NCI-H128 (cell line): ENCODE results near the gene CCDC13.

ENCODE experiments used
- DNase-seq: peaks from one replicate; lab custom pipeline; 2025; ENCODE audit not compliant: unreplicated experiment; lab: John Stamatoyannopoulos, UW

CCDC13 gene

DNA sequence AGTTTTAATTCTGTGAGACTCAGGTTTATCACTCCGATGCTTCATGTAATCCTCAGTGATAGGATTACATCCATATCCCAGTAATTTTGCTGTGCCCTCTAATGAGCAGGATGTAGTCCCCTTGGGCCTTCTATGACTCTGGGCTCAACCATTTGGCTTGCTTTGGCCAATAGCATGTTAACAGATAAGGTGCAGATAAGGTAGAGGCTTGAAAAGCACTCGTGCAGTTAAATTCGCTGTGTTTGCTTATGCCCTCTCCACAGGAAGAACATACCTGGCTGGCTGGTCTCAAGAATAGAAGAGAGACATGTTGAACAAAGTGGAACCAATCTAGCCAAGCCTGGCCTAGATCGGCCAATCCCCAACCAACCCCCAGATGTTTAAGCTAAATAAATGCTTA is 20.1 kb downstream of the CCDC13 start:
- DNase-seq, result no peak

- DNase-seq, result no peak
These were observed 20.6 kb downstream of the CCDC13 start for GRCh38 chr3:42752441-42752840.

- no peak for DNase-seq
These were observed 21.4 kb downstream of the CCDC13 start for GRCh38 chr3:42751609-42752008.

GRCh38 chr3:42750834-42751233 is 22.2 kb downstream of the CCDC13 start:
- no peak for DNase-seq

DNA sequence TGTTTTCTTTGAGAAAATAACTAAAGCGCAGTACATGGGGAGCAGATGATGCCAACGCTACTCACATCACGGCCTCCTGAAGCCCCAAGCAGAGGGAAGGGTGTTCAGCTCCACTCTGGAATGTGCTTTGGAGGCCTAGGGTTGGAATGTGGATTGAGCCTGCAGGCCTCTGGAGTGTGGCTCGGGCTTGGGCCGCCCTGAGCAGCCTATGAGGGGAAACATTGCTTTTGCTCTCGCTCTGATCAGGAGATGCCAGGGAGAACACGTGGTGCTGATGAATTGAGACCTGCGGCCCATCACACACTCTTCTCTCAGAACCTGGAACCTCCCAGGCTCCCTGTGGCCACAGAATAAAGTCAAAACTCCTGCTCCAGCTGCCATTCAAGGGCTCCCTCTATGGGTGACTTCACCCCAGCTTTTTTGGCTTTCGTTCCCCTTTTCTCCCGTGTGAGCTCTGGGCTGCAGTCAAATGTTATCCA is 23.3 kb downstream of the CCDC13 start:
- no peak for DNase-seq

GRCh38 chr3:42749025-42749752 is 23.9 kb downstream of the CCDC13 start:
- no peak for DNase-seq

- no peak for DNase-seq
These were observed 25.5 kb downstream of the CCDC13 start for GRCh38 chr3:42747581-42747980.

DNA sequence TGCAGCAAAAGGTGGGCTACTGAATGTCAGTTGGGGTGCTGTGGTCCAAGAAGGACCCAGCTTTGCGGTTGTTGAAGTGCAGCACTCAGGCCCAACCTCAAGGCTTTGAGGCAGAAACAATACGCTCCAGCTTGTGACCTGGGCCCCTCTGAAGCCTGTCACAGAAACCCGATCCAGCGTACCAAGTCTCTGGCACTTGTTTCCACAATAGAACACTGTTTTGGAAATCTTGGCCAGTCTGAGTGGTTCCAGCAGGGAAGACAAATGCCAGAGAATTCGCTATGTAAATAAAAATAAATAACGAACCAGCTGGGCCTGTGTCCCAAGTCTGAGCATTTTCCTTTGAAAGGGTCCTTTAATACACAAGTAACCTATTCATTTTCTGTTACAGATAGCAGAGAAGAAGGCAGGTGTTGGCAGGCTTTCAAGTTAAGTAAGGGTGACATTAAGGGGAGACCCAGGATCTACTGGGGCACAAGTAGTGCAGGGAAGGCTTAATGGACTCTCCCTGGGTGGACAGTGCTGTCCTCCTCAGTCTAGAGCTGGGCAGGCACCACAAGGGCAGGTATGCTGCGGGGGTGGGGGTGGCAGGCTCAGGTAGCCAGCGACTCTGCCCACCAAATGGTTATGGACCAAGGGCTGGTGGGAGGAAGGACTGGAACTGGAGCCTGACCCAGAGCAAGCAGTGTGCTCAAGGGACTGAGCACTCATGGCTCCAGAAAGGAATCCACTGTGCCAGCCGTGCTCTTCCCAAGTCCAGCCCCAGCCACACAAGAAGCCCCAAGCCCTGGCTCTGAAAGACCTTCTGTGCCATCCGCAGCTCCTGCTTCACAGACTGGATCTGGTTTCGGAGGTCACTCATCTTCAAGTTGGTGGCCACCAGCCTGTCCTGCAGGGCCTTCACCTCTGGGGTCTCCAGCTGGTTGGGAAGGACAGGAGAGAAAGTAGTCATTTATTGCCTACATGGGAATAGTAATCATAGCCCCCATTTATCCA is 26.3 kb downstream of the CCDC13 start:
- peak; percentile 11 for DNase-seq

- DNase-seq, result no peak
These were observed 27.1 kb downstream of the CCDC13 start for GRCh38 chr3:42745776-42746454.

- no peak for DNase-seq
These were observed 27.7 kb downstream of the CCDC13 start for GRCh38 chr3:42745291-42745745.

DNA sequence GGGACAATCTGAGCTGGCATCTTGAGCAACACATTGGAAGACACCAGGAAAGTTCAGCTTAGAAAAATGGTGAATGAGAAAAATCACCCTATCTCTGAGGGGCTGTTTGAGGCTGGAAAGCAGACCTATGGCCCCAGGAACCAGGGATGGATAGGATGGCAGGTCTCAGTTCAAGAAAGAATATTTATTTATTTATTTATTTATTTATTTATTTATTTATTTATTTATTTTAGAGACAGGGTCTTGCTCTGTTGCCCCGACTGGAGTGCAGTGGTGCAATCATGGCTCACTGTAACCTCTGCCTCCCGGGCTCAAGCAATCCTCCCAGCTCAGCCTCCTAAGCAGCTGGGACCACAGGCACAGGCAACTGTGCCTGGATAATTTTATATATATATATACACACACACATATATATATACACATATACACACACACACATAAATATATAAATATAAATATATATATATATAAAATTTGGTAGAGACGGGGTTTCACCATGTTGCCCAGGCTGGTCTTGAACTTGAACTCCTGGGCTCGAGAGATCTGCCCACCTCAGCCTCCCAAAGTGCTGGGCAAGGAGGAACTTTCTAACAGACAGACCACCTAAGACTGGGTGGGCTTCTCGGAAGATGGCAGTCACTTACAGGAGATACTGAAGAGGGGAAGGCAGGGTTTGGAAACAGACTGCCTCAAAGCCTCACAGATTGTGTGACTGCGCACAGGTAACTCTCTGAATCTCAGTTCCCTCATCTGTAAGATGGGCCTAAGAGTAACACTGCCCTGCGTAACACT is 29.7 kb downstream of the CCDC13 start:
- no peak for DNase-seq

- no peak for DNase-seq
These were observed 30.4 kb downstream of the CCDC13 start for GRCh38 chr3:42742688-42743087.

- no peak for DNase-seq
These were observed 30.8 kb downstream of the CCDC13 start for GRCh38 chr3:42742259-42742658.

DNA sequence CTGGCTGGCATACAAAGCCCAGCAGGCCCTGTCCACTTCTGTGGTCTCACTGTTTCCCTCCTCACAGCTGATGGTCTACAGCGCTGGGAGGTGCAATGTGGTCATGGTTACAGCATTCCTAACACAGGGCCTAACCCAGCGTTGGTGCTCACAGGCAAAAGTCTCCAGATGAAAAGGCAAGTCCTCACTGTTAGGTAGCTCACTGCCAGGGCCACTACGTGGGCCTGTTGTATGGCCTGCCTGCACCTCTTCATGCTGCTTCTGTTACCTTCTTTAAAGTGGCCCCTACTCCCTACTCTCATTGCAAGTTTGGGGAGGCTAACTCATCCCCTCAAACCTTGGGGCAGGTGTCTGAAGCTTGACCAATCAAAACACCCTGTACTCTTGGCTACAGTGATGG is 31.3 kb downstream of the CCDC13 start:
- DNase-seq, result no peak

DNA sequence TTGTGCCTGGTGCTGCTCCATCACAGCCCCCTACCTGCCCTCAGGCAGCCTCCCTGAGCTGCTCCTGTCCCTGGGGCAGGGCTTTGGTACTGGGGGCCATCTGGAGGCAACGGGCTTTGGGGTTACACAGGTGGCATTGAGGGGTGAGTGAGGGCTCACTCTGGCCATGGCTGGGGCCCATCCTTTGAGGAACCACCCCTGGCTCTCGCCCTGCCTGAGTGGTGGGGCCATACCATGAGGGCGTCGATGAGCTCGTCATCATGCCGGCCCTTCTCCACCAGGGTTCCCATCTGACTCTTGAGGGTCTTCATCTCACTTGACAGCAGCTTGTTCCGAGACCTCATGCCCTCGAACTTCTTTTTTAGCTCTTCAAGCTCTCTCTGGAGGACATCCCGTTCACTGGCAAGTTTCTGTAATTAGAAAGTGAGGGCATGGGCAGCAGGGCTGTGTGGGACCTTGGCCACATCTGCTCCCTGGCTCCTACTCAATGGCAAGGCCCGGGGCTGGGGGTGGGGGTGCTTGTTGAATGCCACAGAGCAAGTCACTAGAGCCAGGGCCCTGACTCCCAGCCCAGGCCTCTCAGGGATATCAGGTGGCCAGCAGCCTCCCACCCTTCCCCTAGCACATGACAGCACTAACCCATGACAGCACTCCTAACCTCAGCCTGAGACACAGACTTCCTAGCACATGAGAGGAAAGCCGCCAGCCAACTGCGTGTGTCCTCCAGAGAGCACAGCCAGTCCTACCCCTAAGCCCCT is 33.5 kb downstream of the CCDC13 start:
- DNase-seq, result no peak

GRCh38 chr3:42736531-42736930 is 36.5 kb downstream of the CCDC13 start:
- DNase-seq, result no peak

GRCh38 chr3:42736081-42736480 is 37.0 kb downstream of the CCDC13 start:
- no peak for DNase-seq

GRCh38 chr3:42735615-42736014 is 37.4 kb downstream of the CCDC13 start:
- no peak for DNase-seq

- no peak for DNase-seq
These were observed 38.0 kb downstream of the CCDC13 start for GRCh38 chr3:42735019-42735418.
